IMR-90 (cell line): ENCODE results near the gene BCAS3.

Experiments used
- BHLHE40 ChIP-seq: fragments of 150-350 bp; IDR thresholded peaks from 2 replicates; pipeline ENCODE4 v1.6.1; 2016; ENCODE audit warnings: mild to moderate bottlenecking, low read depth, low read length
- CHD1 ChIP-seq: IDR thresholded peaks from 2 replicates; pipeline ENCODE4 v1.6.1; 2012; ENCODE audit warnings: low read depth, low read length, improper control_type of control experiment
- CTCF ChIP-seq: conservative IDR thresholded peaks from 2 replicates; pipeline ENCODE4 v1.5.1; 2012; ENCODE audit warnings: mild to moderate bottlenecking, low read depth, low read length, improper control_type of control experiment
- ELK1 ChIP-seq: fragments of 150-350 bp; IDR thresholded peaks from 2 replicates; pipeline ENCODE4 v1.6.1; 2016; ENCODE audit warnings: low read depth, mild to moderate bottlenecking, low read length, moderate library complexity, borderline replicate concordance
- FOS ChIP-seq: fragments of 150-350 bp; IDR thresholded peaks from 2 replicates; pipeline ENCODE4 v1.6.1; 2016; ENCODE audit warnings: low read depth, low read length
- MAZ ChIP-seq: IDR thresholded peaks from 2 replicates; pipeline ENCODE4 v1.6.1; 2012; ENCODE audit warnings: low read depth, mild to moderate bottlenecking, low read length, improper control_type of control experiment, moderate library complexity, borderline replicate concordance
- POLR2A ChIP-seq: IDR thresholded peaks from 2 replicates; pipeline ENCODE4 v1.6.1; 2012; ENCODE audit warnings: mild to moderate bottlenecking, low read depth, low read length
- RAD21 ChIP-seq: IDR thresholded peaks from 2 replicates; pipeline ENCODE4 v1.6.1; 2012; ENCODE audit warnings: low read length, improper control_type of control experiment
- RCOR1 ChIP-seq: IDR thresholded peaks from 2 replicates; pipeline ENCODE4 v1.6.1; 2012; ENCODE audit warnings: mild to moderate bottlenecking, low read length, improper control_type of control experiment; ENCODE audit not compliant: insufficient replicate concordance
- RFX5 ChIP-seq: IDR thresholded peaks from 2 replicates; pipeline ENCODE4 v1.8.0; 2012; ENCODE audit warnings: low read depth, mild to moderate bottlenecking, low read length, moderate library complexity
- SMC3 ChIP-seq: fragments of 150-350 bp; IDR thresholded peaks from 2 replicates; pipeline ENCODE4 v1.6.1; 2016; ENCODE audit warnings: low read depth, mild to moderate bottlenecking, antibody characterized with exemption, low read length, moderate library complexity
- USF2 ChIP-seq: fragments of 150-350 bp; IDR thresholded peaks from 2 replicates; pipeline ENCODE4 v1.6.1; 2017; ENCODE audit warnings: mild to moderate bottlenecking, antibody characterized with exemption, low read length, low read depth

- TF ChIP-seq RAD21 (no peak), POLR2A (no peak), BHLHE40 (no peak), CTCF (no peak), CHD1 (no peak), RFX5 (no peak), FOS (no peak), USF2 (no peak), SMC3 (no peak), MAZ (no peak), ELK1 (no peak), RCOR1 (no peak)
These were observed 145.9 kb downstream of the BCAS3 start for GRCh38 chr17:60823515-60823914.
